Measurements from ENCODE around the gene LRG1.

Gene LRG1

GRCh38 chr19:4538601-4538954 is 1.3 kb downstream of the LRG1 start:
- no peak for TF ChIP-seq TCF12 (IDR thresholded peaks at IDR 0.05; ENCODE audit: low read depth)
- no peak for TF ChIP-seq EP300 (IDR thresholded peaks at IDR 0.05; ENCODE audit: borderline replicate concordance)
- no peak for TF ChIP-seq RAD21 (IDR thresholded peaks at IDR 0.05; ENCODE audit: low read depth)
- no peak for TF ChIP-seq ZBTB7A (IDR thresholded peaks at IDR 0.05; ENCODE audit: low read depth)
- no peak for TF ChIP-seq MAX (IDR thresholded peaks at IDR 0.05)
- no peak for TF ChIP-seq TAF1 (IDR thresholded peaks at IDR 0.05; ENCODE audit: low read depth)
- TF ChIP-seq TEAD4 (IDR thresholded peaks at IDR 0.05): no peak
- no peak for TF ChIP-seq CEBPB (IDR thresholded peaks at IDR 0.05)
- TF ChIP-seq FOXM1 (IDR thresholded peaks at IDR 0.05; ENCODE audit: borderline replicate concordance, low read depth): no peak
- TF ChIP-seq USF1 (IDR thresholded peaks at IDR 0.05): no peak
- TF ChIP-seq REST (IDR thresholded peaks at IDR 0.05; ENCODE audit: low read depth): no peak
- no peak for TF ChIP-seq YY1 (IDR thresholded peaks at IDR 0.05; ENCODE audit: low read depth)
- no peak for TF ChIP-seq CREB1 (IDR thresholded peaks at IDR 0.05; ENCODE audit: low read depth)
- no peak for TF ChIP-seq NFIC (IDR thresholded peaks at IDR 0.05)
- no peak for TF ChIP-seq EGR1 (IDR thresholded peaks at IDR 0.05)

- TF ChIP-seq FOXM1 (IDR thresholded peaks at IDR 0.05; ENCODE audit: borderline replicate concordance, low read depth) (no peak), TEAD4 (IDR thresholded peaks at IDR 0.05) (no peak), ZBTB7A (IDR thresholded peaks at IDR 0.05; ENCODE audit: low read depth) (no peak)
Observed at GRCh38 chr19:4537953-4538600, 1.8 kb downstream of the LRG1 start.

GRCh38 chr19:4536798-4537197 is 3.0 kb downstream of the LRG1 start:
- TF ChIP-seq ZBTB7A (IDR thresholded peaks at IDR 0.05; ENCODE audit: low read depth): 0 out of 2 replicates have a peak, but pooled peaks have one; percentile 30
- no peak for TF ChIP-seq TCF12 (IDR thresholded peaks at IDR 0.05; ENCODE audit: low read depth)

- no peak for TF ChIP-seq CEBPB (IDR thresholded peaks at IDR 0.05)
- TF ChIP-seq TCF12 (IDR thresholded peaks at IDR 0.05; ENCODE audit: low read depth): peak; percentile 12; the same call in 1 of the 2 replicates
- no peak for TF ChIP-seq YY1 (IDR thresholded peaks at IDR 0.05; ENCODE audit: low read depth)
- no peak for TF ChIP-seq MAX (IDR thresholded peaks at IDR 0.05)
- TF ChIP-seq NFIC (IDR thresholded peaks at IDR 0.05): peak; percentile 76
- no peak for TF ChIP-seq RAD21 (IDR thresholded peaks at IDR 0.05; ENCODE audit: low read depth)
- TF ChIP-seq FOXM1 (IDR thresholded peaks at IDR 0.05; ENCODE audit: borderline replicate concordance, low read depth): no peak
- TF ChIP-seq REST (IDR thresholded peaks at IDR 0.05; ENCODE audit: low read depth): no peak
- TF ChIP-seq EGR1 (IDR thresholded peaks at IDR 0.05): peak; percentile 86
- no peak for TF ChIP-seq TAF1 (IDR thresholded peaks at IDR 0.05; ENCODE audit: low read depth)
- TF ChIP-seq ZBTB7A (IDR thresholded peaks at IDR 0.05; ENCODE audit: low read depth): peak; percentile 91
- no peak for TF ChIP-seq EP300 (IDR thresholded peaks at IDR 0.05; ENCODE audit: borderline replicate concordance)
- no peak for TF ChIP-seq CREB1 (IDR thresholded peaks at IDR 0.05; ENCODE audit: low read depth)
- no peak for TF ChIP-seq TEAD4 (IDR thresholded peaks at IDR 0.05)
- TF ChIP-seq USF1 (IDR thresholded peaks at IDR 0.05): peak; percentile 45
Observed at GRCh38 chr19:4534836-4535658, 4.8 kb downstream of the LRG1 start, which contains the start of gene PLIN5. TSS of gene PLIN5 (minus strand) at chr19:4535224. CDS start at chr19:4534074, 1,150 bp downstream.

- no peak for TF ChIP-seq TCF12 (IDR thresholded peaks at IDR 0.05; ENCODE audit: low read depth)
Observed at GRCh38 chr19:4533835-4534424, 5.9 kb downstream of the LRG1 start.

- TF ChIP-seq RAD21 (IDR thresholded peaks at IDR 0.05; ENCODE audit: low read depth): no peak
- no peak for TF ChIP-seq TAF1 (IDR thresholded peaks at IDR 0.05; ENCODE audit: low read depth)
- TF ChIP-seq ZBTB7A (IDR thresholded peaks at IDR 0.05; ENCODE audit: low read depth): no peak
- no peak for TF ChIP-seq TCF12 (IDR thresholded peaks at IDR 0.05; ENCODE audit: low read depth)
- no peak for TF ChIP-seq YY1 (IDR thresholded peaks at IDR 0.05; ENCODE audit: low read depth)
- TF ChIP-seq CEBPB (IDR thresholded peaks at IDR 0.05): no peak
- TF ChIP-seq MAX (IDR thresholded peaks at IDR 0.05): no peak
- no peak for TF ChIP-seq FOXM1 (IDR thresholded peaks at IDR 0.05; ENCODE audit: borderline replicate concordance, low read depth)
- TF ChIP-seq EP300 (IDR thresholded peaks at IDR 0.05; ENCODE audit: borderline replicate concordance): no peak
- no peak for TF ChIP-seq EGR1 (IDR thresholded peaks at IDR 0.05)
- TF ChIP-seq USF1 (IDR thresholded peaks at IDR 0.05): no peak
- TF ChIP-seq NFIC (IDR thresholded peaks at IDR 0.05): no peak
- TF ChIP-seq CREB1 (IDR thresholded peaks at IDR 0.05; ENCODE audit: low read depth): no peak
- no peak for TF ChIP-seq TEAD4 (IDR thresholded peaks at IDR 0.05)
- no peak for TF ChIP-seq REST (IDR thresholded peaks at IDR 0.05; ENCODE audit: low read depth)
Observed at GRCh38 chr19:4533334-4533733, 6.5 kb downstream of the LRG1 start.
